H1 (cell line): ENCODE data around the gene KLHL40.

Experiments used
- BACH1 ChIP-seq: IDR thresholded peaks from 2 replicates; pipeline ENCODE4 v1.6.1; 2012; ENCODE audit warnings: low read length, improper control_type of control experiment
- BRCA1 ChIP-seq: IDR thresholded peaks from 2 replicates; pipeline ENCODE4 v1.6.1; 2012; ENCODE audit warnings: low read depth, low read length, improper control_type of control experiment
- EZH2 ChIP-seq: fragments of 200-600 bp; sonication (generic); IDR thresholded peaks from 2 replicates; pipeline ENCODE4 v1.7.1; 2012; ENCODE audit warnings: low read depth, mild to moderate bottlenecking, moderate library complexity, low read length, inconsistent platforms; ENCODE audit not compliant: severe bottlenecking
- FOSL1 ChIP-seq: IDR thresholded peaks from 2 replicates; pipeline ENCODE4 v1.6.1; 2011; ENCODE audit warnings: mild to moderate bottlenecking, low read depth, low read length, moderate library complexity; ENCODE audit not compliant: insufficient read depth
- KDM1A ChIP-seq: fragments of 200-600, 300-600 bp; sonication (generic); IDR thresholded peaks from 2 replicates; pipeline ENCODE4 v1.7.1; 2016; ENCODE audit warnings: mild to moderate bottlenecking, low read length, borderline replicate concordance
- MAFK ChIP-seq: IDR thresholded peaks from 2 replicates; pipeline ENCODE4 v1.6.1; 2012; ENCODE audit warnings: low read depth, mild to moderate bottlenecking, improper control_type of control experiment, low read length
- NRF1 ChIP-seq: IDR thresholded peaks from 2 replicates; pipeline ENCODE4 v1.6.1; 2011; ENCODE audit warnings: mild to moderate bottlenecking, low read depth, low read length, improper control_type of control experiment
- POLR2A ChIP-seq, 2 experiments: IDR thresholded peaks; 1 replicate in 1 of 2; 2 replicates in 1 of 2; pipeline ENCODE4 v1.6.1; 2011; ENCODE audit warnings: low read depth in 2 of 2, low read length in 2 of 2, mild to moderate bottlenecking in 2 of 2; ENCODE audit errors: control extremely low read depth in 1 of 2
- SIRT6 ChIP-seq: IDR thresholded peaks from one replicate; pipeline ENCODE4 v1.7.1; 2012; ENCODE audit warnings: low read length, inconsistent platforms
- TAF1 ChIP-seq: IDR thresholded peaks from 2 replicates; pipeline ENCODE4 v1.6.1; 2011; ENCODE audit warnings: mild to moderate bottlenecking, low read depth, low read length
- TF ChIP-seq, protein P1 (sequence below): IDR thresholded peaks from 2 replicates; pipeline ENCODE4 v1.6.1; 2011; ENCODE audit warnings: low read length, improper control_type of control experiment
- TF ChIP-seq, protein P2 (sequence below), 3 experiments: IDR thresholded peaks; 1 replicate in 2 of 3; 2 replicates in 1 of 3; pipeline versions ENCODE4 v1.5.1 to v1.6.1; 2011; ENCODE audit warnings: low read length in 3 of 3, mild to moderate bottlenecking in 3 of 3, inconsistent platforms in 2 of 3, low read depth in 1 of 3, moderate library complexity in 1 of 3; ENCODE audit not compliant: insufficient read depth in 1 of 3; ENCODE audit errors: control extremely low read depth in 1 of 3

DNA sequence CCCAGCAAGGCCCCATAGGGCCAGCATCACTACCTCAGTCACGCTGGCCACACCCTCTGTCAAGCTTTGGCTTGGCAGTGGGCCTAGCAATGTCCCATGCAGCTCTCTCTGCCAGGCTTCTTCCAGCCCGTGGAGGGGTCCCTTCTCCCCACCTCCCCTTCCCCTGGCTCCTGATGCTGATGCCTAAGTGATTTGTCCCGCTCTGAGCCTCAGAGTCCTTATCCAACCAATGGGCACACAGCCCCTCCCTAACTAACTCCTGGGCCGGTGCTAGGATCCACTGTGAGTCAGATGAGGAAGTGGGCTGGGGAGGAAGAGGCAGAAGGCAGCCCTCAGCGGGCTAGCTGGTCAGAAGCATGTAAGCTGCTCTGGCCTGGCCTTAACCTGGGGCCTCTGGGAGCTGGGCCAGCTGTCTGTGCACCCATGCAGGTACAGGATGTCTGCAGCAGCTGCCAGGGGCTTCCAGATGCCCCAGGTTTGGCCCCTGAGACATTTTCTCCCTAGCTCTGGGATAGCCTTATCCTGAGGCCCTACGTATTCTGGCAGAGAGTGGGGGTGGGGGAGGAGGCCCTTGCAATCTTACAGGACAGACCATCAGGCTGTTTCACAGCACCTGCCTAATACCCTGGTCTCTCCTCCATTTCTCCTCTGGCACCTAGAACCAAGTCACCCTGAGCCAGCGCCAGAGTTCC, 32.6 kb upstream of the KLHL40 start:
- TF ChIP-seq SIRT6 (no peak), BRCA1 (no peak), TAF1 (no peak), FOSL1 (no peak), NRF1 (no peak), KDM1A (no peak), BACH1 (no peak), POLR2A (IDR thresholded peaks at IDR 0.05; ENCODE audit: control extremely low read depth in 1 of 2, low read depth in 2 of 2, low read length in 2 of 2) (no peak), EZH2 (no peak), MAFK (no peak)
- TF ChIP-seq, protein P1, sequence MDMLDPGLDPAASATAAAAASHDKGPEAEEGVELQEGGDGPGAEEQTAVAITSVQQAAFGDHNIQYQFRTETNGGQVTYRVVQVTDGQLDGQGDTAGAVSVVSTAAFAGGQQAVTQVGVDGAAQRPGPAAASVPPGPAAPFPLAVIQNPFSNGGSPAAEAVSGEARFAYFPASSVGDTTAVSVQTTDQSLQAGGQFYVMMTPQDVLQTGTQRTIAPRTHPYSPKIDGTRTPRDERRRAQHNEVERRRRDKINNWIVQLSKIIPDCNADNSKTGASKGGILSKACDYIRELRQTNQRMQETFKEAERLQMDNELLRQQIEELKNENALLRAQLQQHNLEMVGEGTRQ, result no peak
- TF ChIP-seq, protein P2, sequence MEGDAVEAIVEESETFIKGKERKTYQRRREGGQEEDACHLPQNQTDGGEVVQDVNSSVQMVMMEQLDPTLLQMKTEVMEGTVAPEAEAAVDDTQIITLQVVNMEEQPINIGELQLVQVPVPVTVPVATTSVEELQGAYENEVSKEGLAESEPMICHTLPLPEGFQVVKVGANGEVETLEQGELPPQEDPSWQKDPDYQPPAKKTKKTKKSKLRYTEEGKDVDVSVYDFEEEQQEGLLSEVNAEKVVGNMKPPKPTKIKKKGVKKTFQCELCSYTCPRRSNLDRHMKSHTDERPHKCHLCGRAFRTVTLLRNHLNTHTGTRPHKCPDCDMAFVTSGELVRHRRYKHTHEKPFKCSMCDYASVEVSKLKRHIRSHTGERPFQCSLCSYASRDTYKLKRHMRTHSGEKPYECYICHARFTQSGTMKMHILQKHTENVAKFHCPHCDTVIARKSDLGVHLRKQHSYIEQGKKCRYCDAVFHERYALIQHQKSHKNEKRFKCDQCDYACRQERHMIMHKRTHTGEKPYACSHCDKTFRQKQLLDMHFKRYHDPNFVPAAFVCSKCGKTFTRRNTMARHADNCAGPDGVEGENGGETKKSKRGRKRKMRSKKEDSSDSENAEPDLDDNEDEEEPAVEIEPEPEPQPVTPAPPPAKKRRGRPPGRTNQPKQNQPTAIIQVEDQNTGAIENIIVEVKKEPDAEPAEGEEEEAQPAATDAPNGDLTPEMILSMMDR (IDR thresholded peaks at IDR 0.05; ENCODE audit: control extremely low read depth in 1 of 3, insufficient read depth in 1 of 3, low read depth in 1 of 3, low read length in 3 of 3), result no peak
